ENCODE measurements around the gene CARMIL3. TPM values are rescaled to one million over a fixed set of nuclear protein-coding genes. Genes with fewer than 3 reads are reported as not detected.

The CARMIL3 gene
- total and polyA plus RNA-seq, 2 of the 4 experiments (the other 2 are of a cell fraction) = under 0.01 TPM; not detected in 1

DNA sequence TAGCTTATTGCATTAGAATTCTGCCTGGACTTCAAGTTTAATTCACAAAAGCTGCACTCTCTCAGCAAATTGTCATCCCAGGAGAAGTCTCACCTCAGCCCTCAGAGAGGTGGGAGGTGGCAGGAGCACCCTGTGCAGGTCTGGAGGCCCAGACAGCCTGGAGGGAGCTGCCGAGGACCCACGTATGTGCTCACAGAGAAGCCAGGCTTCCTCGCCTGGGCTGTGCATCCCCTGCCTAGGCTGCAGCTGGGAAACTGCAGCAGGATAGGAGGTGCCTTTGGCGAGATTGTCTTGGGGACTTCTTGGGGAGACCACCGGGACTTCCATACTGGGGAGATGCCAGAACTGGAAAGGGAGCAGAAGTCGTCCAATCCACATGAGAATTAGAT is 28.3 kb downstream of the CARMIL3 start:
- no peaks in the 10 kb centered on the region for H3K79me1 ChIP-seq (ENCODE audit: low read depth in 1 of 2, low read length in 2 of 2)
- H2BK15ac ChIP-seq (ENCODE audit: low read depth, low read length) = no peak overlapping the region
- no peaks in the 10 kb centered on the region for H3K9me3 ChIP-seq (ENCODE audit: control insufficient read depth, insufficient read depth, low read length)
- H2AFZ ChIP-seq (replicated peaks; ENCODE audit: low read length, poor library complexity) = no peak overlapping the region
- peaks cover 94% of the 10 kb centered on the region for H3K27me3 ChIP-seq (ENCODE audit: control insufficient read depth, insufficient read depth, low read length)
- POLR2A ChIA-PET (ENCODE audit: unreplicated experiment) = interaction anchor here (0.8 kb wide), 1 partner anchor 28 kb away, joined by 3 read pairs; no protein-coding TSS in a partner anchor
- no TSS peak for BruUV-seq (replicated peaks)
- ATAC-seq (ENCODE audit: low read depth) (no peak), DNase-seq (no peak)
- H2AK5ac ChIP-seq (ENCODE audit: low read depth, low read length) = no peak overlapping the region
- no peak overlapping the region for H2BK20ac ChIP-seq (ENCODE audit: low read depth, low read length)
- no peak overlapping the region for H2BK5ac ChIP-seq (ENCODE audit: low read depth, low read length, poor library complexity, severe bottlenecking)
- H4K91ac ChIP-seq (ENCODE audit: insufficient read depth, low read depth, low read length) = no peak overlapping the region
- no peak overlapping the region for H4K8ac ChIP-seq (ENCODE audit: low read depth in 2 of 2, low read length in 2 of 2)
- no peak overlapping the region for H3K4me3 ChIP-seq (ENCODE audit: insufficient read depth, low read depth, low read length)
- H4K5ac ChIP-seq (ENCODE audit: low read depth, low read length) = no peak overlapping the region
- no peak overlapping the region for H2BK120ac ChIP-seq (ENCODE audit: low read depth, low read length)
- intact Hi-C loops (cut with micrococcal nuclease) = no loop called here
- H3K56ac ChIP-seq (ENCODE audit: extremely low read depth, insufficient read depth, low read length) = no peak overlapping the region
- no peaks in the 10 kb centered on the region; the same call in 1 of the 2 replicates for H4K20me1 ChIP-seq (ENCODE audit: insufficient read depth, low read length)
- H3K18ac ChIP-seq (ENCODE audit: low read depth, low read length) = no peak overlapping the region
- CTCF ChIA-PET = interaction anchor here (1.0 to 1.8 kb wide), 5 partner anchors 11 to 28 kb away, joined by 3 to 10 read pairs (median 5); partner anchors contain the start of gene PCK2
- H3K4me1 ChIP-seq (ENCODE audit: control insufficient read depth, insufficient read depth, low read length) = peaks cover 2% of the 10 kb centered on the region; the same call in 1 of the 2 replicates
- 80% methylated on average over 1 of the region's 6 CpGs; no CpG with 5 or more reads in 1 of the 2 experiments for WGBS, 2 experiments (ENCODE audit: extremely low coverage in 2 of 2, insufficient read length in 1 of 2)
- no peaks in the 10 kb centered on the region for H3K9me1 ChIP-seq (ENCODE audit: insufficient read depth, low read length)
- no peaks in the 10 kb centered on the region for H3K36me3 ChIP-seq (ENCODE audit: control insufficient read depth, insufficient read depth, low read length)
- in situ Hi-C loops (cut with MboI; ENCODE audit: low sequenced_read_pairs) = no loop called here
- no peak overlapping the region for H3K14ac ChIP-seq (replicated peaks; ENCODE audit: low read depth, low read length)
- H3K9ac ChIP-seq (ENCODE audit: low read depth, low read length) = no peak overlapping the region
- H3K4me2 ChIP-seq (ENCODE audit: low read depth, low read length) = no peak overlapping the region
- no peak overlapping the region for H2AK9ac ChIP-seq (replicated peaks; ENCODE audit: low read depth, low read length, poor library complexity)
- dilution Hi-C loops (cut with HindIII; ENCODE audit: low sequenced_read_pairs, unreplicated experiment) = no loop called here
- H3K23ac ChIP-seq (ENCODE audit: low read depth, low read length) = no peak overlapping the region
- TF ChIP-seq, protein P1, sequence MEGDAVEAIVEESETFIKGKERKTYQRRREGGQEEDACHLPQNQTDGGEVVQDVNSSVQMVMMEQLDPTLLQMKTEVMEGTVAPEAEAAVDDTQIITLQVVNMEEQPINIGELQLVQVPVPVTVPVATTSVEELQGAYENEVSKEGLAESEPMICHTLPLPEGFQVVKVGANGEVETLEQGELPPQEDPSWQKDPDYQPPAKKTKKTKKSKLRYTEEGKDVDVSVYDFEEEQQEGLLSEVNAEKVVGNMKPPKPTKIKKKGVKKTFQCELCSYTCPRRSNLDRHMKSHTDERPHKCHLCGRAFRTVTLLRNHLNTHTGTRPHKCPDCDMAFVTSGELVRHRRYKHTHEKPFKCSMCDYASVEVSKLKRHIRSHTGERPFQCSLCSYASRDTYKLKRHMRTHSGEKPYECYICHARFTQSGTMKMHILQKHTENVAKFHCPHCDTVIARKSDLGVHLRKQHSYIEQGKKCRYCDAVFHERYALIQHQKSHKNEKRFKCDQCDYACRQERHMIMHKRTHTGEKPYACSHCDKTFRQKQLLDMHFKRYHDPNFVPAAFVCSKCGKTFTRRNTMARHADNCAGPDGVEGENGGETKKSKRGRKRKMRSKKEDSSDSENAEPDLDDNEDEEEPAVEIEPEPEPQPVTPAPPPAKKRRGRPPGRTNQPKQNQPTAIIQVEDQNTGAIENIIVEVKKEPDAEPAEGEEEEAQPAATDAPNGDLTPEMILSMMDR (conservative IDR thresholded peaks at IDR 0.05; ENCODE audit: low read depth, low read length) = no peak
- TF ChIP-seq MAFK (IDR thresholded peaks at IDR 0.05; ENCODE audit: low read depth, low read length) = no peak
- no peak for TF ChIP-seq RAD21 (IDR thresholded peaks at IDR 0.05; ENCODE audit: low read length)
- no peak for TF ChIP-seq BHLHE40 (IDR thresholded peaks at IDR 0.05; ENCODE audit: low read depth, low read length)
- no peak for TF ChIP-seq FOS (IDR thresholded peaks at IDR 0.05; ENCODE audit: low read depth, low read length)
- no peak for TF ChIP-seq MXI1 (IDR thresholded peaks at IDR 0.05; ENCODE audit: borderline replicate concordance, low read depth, low read length)
- TF ChIP-seq, protein P2, sequence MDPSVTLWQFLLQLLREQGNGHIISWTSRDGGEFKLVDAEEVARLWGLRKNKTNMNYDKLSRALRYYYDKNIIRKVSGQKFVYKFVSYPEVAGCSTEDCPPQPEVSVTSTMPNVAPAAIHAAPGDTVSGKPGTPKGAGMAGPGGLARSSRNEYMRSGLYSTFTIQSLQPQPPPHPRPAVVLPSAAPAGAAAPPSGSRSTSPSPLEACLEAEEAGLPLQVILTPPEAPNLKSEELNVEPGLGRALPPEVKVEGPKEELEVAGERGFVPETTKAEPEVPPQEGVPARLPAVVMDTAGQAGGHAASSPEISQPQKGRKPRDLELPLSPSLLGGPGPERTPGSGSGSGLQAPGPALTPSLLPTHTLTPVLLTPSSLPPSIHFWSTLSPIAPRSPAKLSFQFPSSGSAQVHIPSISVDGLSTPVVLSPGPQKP (IDR thresholded peaks at IDR 0.05; ENCODE audit: borderline replicate concordance, low read depth, low read length) = no peak
- TF ChIP-seq POLR2A (IDR thresholded peaks at IDR 0.05; ENCODE audit: low read depth, low read length) = no peak
- no peak for TF ChIP-seq RFX5 (IDR thresholded peaks at IDR 0.05; ENCODE audit: low read depth, low read length)
- no peak for TF ChIP-seq NFE2L2 (IDR thresholded peaks at IDR 0.05; ENCODE audit: low read depth, low read length)
- TF ChIP-seq CEBPB (IDR thresholded peaks at IDR 0.05; ENCODE audit: low read depth, low read length) = no peak
- no peak for TF ChIP-seq RCOR1 (IDR thresholded peaks at IDR 0.05; ENCODE audit: insufficient replicate concordance, low read length)
- TF ChIP-seq, protein P3, sequence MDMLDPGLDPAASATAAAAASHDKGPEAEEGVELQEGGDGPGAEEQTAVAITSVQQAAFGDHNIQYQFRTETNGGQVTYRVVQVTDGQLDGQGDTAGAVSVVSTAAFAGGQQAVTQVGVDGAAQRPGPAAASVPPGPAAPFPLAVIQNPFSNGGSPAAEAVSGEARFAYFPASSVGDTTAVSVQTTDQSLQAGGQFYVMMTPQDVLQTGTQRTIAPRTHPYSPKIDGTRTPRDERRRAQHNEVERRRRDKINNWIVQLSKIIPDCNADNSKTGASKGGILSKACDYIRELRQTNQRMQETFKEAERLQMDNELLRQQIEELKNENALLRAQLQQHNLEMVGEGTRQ (IDR thresholded peaks at IDR 0.05; ENCODE audit: low read depth, low read length) = no peak
- no peak for TF ChIP-seq SMC3 (IDR thresholded peaks at IDR 0.05; ENCODE audit: low read depth, low read length)
- TF ChIP-seq MAZ (IDR thresholded peaks at IDR 0.05; ENCODE audit: borderline replicate concordance, low read depth, low read length) = no peak
- TF ChIP-seq CHD1 (IDR thresholded peaks at IDR 0.05; ENCODE audit: low read depth, low read length) = no peak
- no peak overlapping the region for H3K4ac ChIP-seq (ENCODE audit: low read depth, low read length)
- H3K27ac ChIP-seq (ENCODE audit: insufficient read depth, low read length) = no peak overlapping the region

Data from IMR-90 (cell line).